ENCODE data around the gene RCAN3.

RCAN3 gene

DNA sequence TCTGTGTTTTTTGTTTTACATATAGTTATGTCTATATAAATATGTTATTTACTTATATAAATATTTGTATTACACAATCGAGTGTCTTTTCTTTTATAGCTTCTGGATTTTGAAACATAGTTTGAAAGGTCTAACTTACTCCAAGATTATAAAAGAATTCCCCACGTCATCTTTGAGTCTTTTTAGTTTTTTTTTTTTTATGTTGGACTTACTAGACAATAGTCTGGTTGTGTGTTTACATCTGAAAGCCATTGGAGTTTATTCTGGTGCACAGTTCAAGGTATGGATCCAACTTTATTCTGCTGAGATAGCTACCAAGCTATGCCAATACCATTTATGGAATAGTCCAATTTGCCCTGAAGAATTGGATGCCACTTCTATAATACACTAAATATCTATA lies 26.1 kb upstream of the RCAN3 start:
- no peak for DNase-seq
- no peak overlapping the region for H3K4me3 ChIP-seq
- TF ChIP-seq, protein P1, sequence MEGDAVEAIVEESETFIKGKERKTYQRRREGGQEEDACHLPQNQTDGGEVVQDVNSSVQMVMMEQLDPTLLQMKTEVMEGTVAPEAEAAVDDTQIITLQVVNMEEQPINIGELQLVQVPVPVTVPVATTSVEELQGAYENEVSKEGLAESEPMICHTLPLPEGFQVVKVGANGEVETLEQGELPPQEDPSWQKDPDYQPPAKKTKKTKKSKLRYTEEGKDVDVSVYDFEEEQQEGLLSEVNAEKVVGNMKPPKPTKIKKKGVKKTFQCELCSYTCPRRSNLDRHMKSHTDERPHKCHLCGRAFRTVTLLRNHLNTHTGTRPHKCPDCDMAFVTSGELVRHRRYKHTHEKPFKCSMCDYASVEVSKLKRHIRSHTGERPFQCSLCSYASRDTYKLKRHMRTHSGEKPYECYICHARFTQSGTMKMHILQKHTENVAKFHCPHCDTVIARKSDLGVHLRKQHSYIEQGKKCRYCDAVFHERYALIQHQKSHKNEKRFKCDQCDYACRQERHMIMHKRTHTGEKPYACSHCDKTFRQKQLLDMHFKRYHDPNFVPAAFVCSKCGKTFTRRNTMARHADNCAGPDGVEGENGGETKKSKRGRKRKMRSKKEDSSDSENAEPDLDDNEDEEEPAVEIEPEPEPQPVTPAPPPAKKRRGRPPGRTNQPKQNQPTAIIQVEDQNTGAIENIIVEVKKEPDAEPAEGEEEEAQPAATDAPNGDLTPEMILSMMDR (IDR thresholded peaks at IDR 0.05) = no peak
- H3K36me3 ChIP-seq = no peaks in the 10 kb centered on the region
- H3K9me3 ChIP-seq = no peaks in the 10 kb centered on the region
- H3K4me1 ChIP-seq = no peaks in the 10 kb centered on the region
- intact Hi-C loops (cut with DNase I; ENCODE audit: low total_unique reads) = no loop called here
- no peak overlapping the region for H3K27ac ChIP-seq
- H3K27me3 ChIP-seq = peaks cover 0 to 3% of the 10 kb centered on the region in 2 donors

DNA sequence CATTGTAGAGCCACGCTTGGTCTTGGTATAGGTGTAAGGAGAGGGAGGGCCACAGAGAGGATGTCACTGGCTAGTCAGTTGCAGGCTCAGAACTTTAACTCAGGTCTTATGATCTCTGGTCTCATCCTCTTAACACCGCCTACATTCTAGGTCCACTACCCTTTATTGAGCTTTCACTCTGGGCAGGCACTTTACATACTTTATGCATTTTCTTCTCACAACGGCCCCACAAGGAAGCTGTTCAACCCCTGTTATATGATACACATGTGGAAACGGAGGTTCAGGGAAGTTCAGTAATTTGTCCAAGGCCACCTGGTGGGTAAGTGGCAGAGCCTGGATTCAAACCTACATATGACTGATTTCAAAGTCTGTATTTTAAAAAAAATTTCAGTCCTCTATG lies 25.3 kb upstream of the RCAN3 start:
- Histone ChIP-seq H3K4me1 (no peaks in the 10 kb centered on the region), H3K36me3 (no peaks in the 10 kb centered on the region), H3K9me3 (no peaks in the 10 kb centered on the region), H3K27ac (no peak overlapping the region), H3K4me3 (no peak overlapping the region), H3K27me3 (peaks cover 0 to 3% of the 10 kb centered on the region in 2 donors)
- TF ChIP-seq, protein P1 (IDR thresholded peaks at IDR 0.05) = no peak
- intact Hi-C loops (cut with DNase I; ENCODE audit: low total_unique reads) = no loop called here
- no peak for DNase-seq

DNA sequence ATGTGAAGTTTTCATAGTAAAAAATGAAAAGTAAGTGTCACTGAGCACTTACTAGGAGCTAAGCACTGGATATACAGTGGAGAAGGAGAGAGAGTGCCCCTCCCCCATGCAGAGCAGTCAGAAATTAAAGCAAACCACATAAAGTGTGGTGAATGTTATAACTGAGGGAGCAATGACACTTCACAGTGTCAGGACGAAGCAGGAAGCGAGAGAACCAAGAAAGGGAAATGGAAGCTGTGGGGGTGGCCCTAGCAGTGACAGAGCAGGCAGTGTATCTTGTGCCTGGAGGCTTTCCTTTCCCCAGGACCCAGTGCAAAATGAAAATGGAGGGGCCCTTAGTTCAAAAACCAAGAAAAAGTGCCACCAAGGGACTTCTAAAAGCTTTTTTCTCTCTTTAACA lies 21.5 kb upstream of the RCAN3 start:
- Histone ChIP-seq H3K4me3 (no peak overlapping the region), H3K27me3 (peaks cover 0 to 6% of the 10 kb centered on the region in 2 donors), H3K27ac (no peak overlapping the region), H3K9me3 (no peaks in the 10 kb centered on the region), H3K4me1 (no peaks in the 10 kb centered on the region), H3K36me3 (no peaks in the 10 kb centered on the region)
- intact Hi-C loops (cut with DNase I; ENCODE audit: low total_unique reads) = no loop called here
- TF ChIP-seq, protein P1 (IDR thresholded peaks at IDR 0.05) = no peak
- no peak for DNase-seq

DNA sequence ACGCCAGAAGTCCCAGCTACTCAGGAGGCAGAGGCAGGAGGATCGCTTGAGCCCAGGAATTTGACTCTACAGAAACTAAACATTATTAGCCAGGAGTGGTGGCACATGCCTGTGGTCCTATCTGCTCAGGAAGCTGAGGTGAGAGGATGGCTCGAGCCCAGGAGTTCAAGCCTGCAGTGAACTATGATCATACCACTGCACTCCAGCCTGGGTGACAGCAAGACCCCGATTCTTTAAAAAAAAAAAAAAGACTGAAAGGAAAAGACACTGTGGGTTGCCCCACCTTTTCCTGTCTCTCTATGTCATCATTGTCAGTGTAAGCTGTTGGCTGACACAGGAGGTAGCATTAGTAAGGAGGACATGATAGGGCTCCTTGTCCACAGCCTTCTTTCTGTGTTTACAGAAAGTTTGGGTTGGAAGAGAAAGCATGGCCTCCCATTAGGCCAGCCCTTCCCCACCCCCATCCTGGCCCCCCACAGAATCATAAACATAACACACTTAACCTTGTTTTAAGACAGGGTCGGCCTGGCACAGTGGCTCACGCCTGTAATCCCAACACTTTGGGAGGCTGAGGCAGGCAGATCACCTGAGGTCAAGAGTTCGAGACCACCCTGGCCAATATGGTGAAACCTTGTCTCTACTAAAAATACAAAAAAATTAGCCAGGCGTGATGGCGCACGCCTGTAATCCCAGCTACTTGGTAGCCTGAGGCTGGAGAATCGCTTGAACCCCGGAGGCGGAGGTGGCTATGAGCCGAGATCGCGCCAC lies 20.6 kb upstream of the RCAN3 start:
- no peaks in the 10 kb centered on the region for H3K4me1 ChIP-seq
- H3K27ac ChIP-seq = no peak overlapping the region
- TF ChIP-seq, protein P1 (IDR thresholded peaks at IDR 0.05) = no peak
- no peaks in the 10 kb centered on the region for H3K36me3 ChIP-seq
- intact Hi-C loops (cut with DNase I; ENCODE audit: low total_unique reads) = no loop called here
- H3K9me3 ChIP-seq = no peaks in the 10 kb centered on the region
- no peak overlapping the region for H3K4me3 ChIP-seq
- DNase-seq = no peak
- H3K27me3 ChIP-seq = peaks cover 0 to 6% of the 10 kb centered on the region in 2 donors

DNA sequence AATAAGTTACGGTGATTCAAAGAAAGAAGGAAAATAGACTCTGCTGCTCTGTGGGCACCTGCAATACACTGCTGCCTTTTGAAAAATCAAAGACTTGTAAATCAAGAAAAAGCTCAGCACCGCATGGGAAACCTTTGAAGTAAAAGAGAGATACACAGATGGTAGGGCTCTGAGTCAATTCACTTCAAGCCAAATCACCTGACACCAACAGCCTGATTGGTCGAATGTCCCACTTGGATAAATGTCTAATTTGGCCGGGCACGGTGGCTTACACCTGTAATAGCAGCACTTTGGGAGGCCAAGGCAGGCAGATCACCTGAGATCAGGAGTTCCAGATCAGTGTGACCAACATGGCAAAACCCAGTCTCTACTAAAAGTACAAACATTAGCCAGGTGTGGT lies 19.2 kb upstream of the RCAN3 start:
- DNase-seq = no peak
- H3K9me3 ChIP-seq = no peaks in the 10 kb centered on the region
- no peaks in the 10 kb centered on the region for H3K4me1 ChIP-seq
- no peak overlapping the region for H3K4me3 ChIP-seq
- H3K36me3 ChIP-seq = no peaks in the 10 kb centered on the region
- peaks cover 0 to 8% of the 10 kb centered on the region in 2 donors for H3K27me3 ChIP-seq
- no peak overlapping the region for H3K27ac ChIP-seq
- intact Hi-C loops (cut with DNase I; ENCODE audit: low total_unique reads) = no loop called here
- TF ChIP-seq, protein P1 (IDR thresholded peaks at IDR 0.05) = no peak
